HFF-Myc (cell line): ENCODE data around the gene IRF3.
A peak's percentile ranks its signal among the peaks of the same experiment; 100 is the strongest.

Source experiments
- DNase-seq: peaks from one replicate; pipeline ENCODE4 v3.0.0-alpha.2; 2011; ENCODE audit warnings: low read depth; ENCODE audit errors: extremely low read depth
- H3K4me3 ChIP-seq: replicated peaks from 2 replicates; pipeline ENCODE4 v1.5.1; 2011; ENCODE audit warnings: low read depth, mild to moderate bottlenecking, control low read depth, low read length
- CTCF ChIP-seq: IDR thresholded peaks from 2 replicates; pipeline ENCODE4 v1.5.1; 2012; ENCODE audit warnings: mild to moderate bottlenecking, low read depth, low read length, control low read depth; ENCODE audit errors: missing control alignments

Gene IRF3

DNA sequence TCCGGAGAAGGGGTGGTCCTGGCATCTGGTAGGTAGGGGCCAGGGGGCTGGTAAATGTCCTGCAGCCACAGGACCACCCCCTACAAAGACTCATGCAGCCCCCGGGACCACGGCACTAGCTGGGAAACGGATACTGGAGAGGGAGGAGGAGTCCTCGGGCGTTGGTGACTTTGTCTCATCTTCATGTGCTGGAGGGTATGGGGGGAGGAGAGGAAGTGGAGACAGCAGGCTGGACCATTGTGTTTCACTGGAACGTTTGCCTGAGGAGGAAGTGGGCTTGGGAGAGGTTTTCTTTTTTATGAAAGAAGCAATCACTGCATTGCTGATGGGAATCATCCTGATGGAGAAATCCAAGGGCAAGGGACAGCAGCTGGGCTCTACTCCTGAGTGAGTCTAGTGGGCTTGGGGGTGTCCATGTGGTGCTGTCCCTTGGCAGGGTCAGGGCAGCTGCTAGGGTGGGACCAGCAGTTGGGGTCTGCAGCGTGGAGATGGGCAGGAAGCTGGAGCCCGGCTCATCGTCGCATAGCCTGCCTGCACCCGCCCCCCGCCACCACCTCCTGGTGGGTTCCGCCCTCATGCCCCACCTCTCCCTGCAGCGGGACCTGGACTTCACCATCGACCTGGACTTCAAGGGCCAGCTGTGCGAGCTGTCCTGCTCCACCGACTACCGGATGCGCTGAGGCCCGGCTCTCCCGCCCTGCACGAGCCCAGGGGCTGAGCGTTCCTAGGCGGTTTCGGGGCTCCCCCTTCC is 22.1 kb upstream of the IRF3 start:
- no peak for TF ChIP-seq CTCF
- no peak overlapping the region for H3K4me3 ChIP-seq
- DNase-seq, result no peak

GRCh38 chr19:49687150-49687549 is 21.5 kb upstream of the IRF3 start:
- TF ChIP-seq CTCF, result no peak
- no peak overlapping the region for H3K4me3 ChIP-seq
- DNase-seq, result no peak

DNA sequence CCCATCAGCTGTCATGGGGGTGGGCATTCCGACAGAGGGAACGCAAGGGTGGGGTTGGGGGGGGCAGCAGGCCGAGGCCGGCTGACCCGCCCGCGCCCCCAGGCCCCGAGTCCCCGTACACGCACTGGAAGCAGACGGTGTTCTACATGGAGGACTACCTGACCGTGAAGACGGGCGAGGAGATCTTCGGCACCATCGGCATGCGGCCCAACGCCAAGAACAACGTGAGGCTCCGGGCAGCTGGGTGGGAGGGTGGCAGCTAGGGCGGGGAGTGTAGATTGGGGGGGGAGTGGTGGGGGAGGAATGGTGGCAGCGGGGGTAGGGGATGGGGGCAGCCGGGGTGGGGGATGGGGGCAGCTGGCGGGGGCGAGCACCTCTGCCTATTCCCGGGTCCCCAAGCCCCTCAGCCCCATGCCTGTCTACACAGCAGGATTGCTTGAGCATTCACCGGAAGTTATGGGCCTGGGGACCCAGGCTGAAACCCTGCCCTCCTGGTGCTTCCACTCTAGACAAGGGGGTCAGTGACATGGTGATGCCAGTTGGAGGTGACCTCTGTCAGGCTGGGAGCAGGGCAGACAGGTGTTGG is 20.9 kb upstream of the IRF3 start:
- DNase-seq, result no peak
- no peak overlapping the region for H3K4me3 ChIP-seq
- TF ChIP-seq CTCF, result no peak

- H3K4me3 ChIP-seq, result no peak overlapping the region
- DNase-seq, result no peak
- TF ChIP-seq CTCF, result no peak
These were observed 20.2 kb upstream of the IRF3 start for GRCh38 chr19:49685845-49686332.

DNA sequence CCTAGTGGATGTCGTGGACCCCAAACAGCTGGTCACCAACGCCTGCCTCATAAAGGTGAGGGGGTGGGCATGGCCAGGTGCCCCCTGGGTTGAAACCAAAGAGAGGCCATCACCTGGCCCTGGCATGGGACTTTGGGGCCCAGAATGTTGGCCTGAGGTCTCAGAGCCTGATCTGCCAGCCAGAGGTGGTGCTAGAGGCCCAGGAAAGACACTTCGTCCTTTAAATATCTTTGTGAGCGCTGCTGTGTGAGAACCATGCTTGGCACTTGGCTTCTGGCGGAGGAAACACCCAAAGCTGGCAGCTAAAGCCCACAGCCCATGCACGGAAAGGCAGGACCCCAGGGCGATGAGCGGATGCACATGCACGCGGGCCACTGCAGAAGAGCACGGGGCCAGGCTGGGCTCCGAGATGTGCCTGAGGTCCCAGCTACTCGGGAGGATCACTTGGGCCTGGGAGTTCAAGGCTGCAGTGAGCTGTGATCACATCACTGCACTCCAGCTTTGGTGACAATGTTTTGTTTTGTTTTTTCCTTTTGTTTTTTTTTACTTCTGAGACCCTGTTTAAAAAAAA is 19.4 kb upstream of the IRF3 start:
- DNase-seq, result no peak
- H3K4me3 ChIP-seq, result no peak overlapping the region
- no peak for TF ChIP-seq CTCF

- DNase-seq, result no peak
- TF ChIP-seq CTCF, result peak; percentile 55
- H3K4me3 ChIP-seq, result no peak overlapping the region
These were observed 18.8 kb upstream of the IRF3 start for GRCh38 chr19:49684251-49684982.
